ENCODE data around the gene COTL1.

DNA sequence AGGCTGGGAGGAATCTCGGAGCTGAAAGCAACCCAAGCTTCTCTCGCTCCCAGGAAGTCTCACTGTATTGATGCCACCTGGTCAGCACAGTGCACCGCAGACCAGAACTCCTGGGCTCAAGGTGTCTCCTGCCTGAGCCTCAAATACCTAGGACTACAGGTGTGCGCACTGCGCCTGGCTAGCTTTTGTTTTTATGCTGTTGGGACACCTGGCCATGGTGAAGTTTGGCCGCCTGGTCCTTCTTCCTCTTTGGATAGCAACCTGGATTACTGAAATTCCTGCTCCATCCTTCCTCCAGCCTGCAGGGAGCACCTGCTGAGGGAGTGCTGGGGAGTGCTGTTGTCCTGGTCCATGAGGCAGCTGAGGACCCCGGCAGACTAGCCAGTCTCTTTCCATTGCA, 56.6 kb downstream of the COTL1 start:
- TF ChIP-seq, protein P1, sequence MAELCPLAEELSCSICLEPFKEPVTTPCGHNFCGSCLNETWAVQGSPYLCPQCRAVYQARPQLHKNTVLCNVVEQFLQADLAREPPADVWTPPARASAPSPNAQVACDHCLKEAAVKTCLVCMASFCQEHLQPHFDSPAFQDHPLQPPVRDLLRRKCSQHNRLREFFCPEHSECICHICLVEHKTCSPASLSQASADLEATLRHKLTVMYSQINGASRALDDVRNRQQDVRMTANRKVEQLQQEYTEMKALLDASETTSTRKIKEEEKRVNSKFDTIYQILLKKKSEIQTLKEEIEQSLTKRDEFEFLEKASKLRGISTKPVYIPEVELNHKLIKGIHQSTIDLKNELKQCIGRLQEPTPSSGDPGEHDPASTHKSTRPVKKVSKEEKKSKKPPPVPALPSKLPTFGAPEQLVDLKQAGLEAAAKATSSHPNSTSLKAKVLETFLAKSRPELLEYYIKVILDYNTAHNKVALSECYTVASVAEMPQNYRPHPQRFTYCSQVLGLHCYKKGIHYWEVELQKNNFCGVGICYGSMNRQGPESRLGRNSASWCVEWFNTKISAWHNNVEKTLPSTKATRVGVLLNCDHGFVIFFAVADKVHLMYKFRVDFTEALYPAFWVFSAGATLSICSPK (IDR thresholded peaks at IDR 0.05; ENCODE audit: borderline replicate concordance), result no peak
- TF ChIP-seq, protein P2, sequence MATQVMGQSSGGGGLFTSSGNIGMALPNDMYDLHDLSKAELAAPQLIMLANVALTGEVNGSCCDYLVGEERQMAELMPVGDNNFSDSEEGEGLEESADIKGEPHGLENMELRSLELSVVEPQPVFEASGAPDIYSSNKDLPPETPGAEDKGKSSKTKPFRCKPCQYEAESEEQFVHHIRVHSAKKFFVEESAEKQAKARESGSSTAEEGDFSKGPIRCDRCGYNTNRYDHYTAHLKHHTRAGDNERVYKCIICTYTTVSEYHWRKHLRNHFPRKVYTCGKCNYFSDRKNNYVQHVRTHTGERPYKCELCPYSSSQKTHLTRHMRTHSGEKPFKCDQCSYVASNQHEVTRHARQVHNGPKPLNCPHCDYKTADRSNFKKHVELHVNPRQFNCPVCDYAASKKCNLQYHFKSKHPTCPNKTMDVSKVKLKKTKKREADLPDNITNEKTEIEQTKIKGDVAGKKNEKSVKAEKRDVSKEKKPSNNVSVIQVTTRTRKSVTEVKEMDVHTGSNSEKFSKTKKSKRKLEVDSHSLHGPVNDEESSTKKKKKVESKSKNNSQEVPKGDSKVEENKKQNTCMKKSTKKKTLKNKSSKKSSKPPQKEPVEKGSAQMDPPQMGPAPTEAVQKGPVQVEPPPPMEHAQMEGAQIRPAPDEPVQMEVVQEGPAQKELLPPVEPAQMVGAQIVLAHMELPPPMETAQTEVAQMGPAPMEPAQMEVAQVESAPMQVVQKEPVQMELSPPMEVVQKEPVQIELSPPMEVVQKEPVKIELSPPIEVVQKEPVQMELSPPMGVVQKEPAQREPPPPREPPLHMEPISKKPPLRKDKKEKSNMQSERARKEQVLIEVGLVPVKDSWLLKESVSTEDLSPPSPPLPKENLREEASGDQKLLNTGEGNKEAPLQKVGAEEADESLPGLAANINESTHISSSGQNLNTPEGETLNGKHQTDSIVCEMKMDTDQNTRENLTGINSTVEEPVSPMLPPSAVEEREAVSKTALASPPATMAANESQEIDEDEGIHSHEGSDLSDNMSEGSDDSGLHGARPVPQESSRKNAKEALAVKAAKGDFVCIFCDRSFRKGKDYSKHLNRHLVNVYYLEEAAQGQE (IDR thresholded peaks at IDR 0.05; ENCODE audit: borderline replicate concordance), result no peak
- TF ChIP-seq, protein P2 (CRISPR knock-in tag; IDR thresholded peaks at IDR 0.05; ENCODE audit: low read depth), result no peak

Data from K562 (cell line).